Neutrophil (primary cell): ENCODE data around the gene EFNB3.

Source experiments
- H3K27ac ChIP-seq: fragments of 200-600 bp; sonication (generic); 2 replicates; pipeline ENCODE4 v1.5.1; 2016; ENCODE audit warnings: mild to moderate bottlenecking, moderate library complexity
- H3K27me3 ChIP-seq: fragments of 200-600 bp; sonication (generic); 2 replicates; pipeline ENCODE4 v1.6.0; 2016; ENCODE audit warnings: mild to moderate bottlenecking
- H3K36me3 ChIP-seq: fragments of 200-600 bp; sonication (generic); 2 replicates; pipeline ENCODE4 v1.5.1; 2017
- H3K4me1 ChIP-seq, 2 experiments: fragments of 200-600 bp in 1 of 2; sonication (generic) in 1 of 2; 1 replicate in 1 of 2; 2 replicates in 1 of 2; pipeline versions ENCODE4 v1.5.1 to v1.6.1; 2013 to 2016; ENCODE audit warnings: low read depth in 1 of 2, low read length in 1 of 2, mild to moderate bottlenecking in 1 of 2, moderate library complexity in 1 of 2; ENCODE audit not compliant: control insufficient read depth in 1 of 2, insufficient read depth in 1 of 2
- H3K4me3 ChIP-seq, 2 experiments: fragments of 200-600 bp in 1 of 2; sonication (generic) in 1 of 2; 1 replicate in 1 of 2; 2 replicates in 1 of 2; pipeline ENCODE4 v1.5.1; 2013 to 2016; ENCODE audit warnings: low read depth in 1 of 2, low read length in 1 of 2, mild to moderate bottlenecking in 1 of 2, moderate library complexity in 1 of 2
- H3K9me3 ChIP-seq: fragments of 200-600 bp; sonication (generic); 2 replicates; pipeline ENCODE4 v1.5.1; 2016
- TF ChIP-seq, protein P1 (sequence below): fragments of 200-600 bp; sonication (generic); IDR thresholded peaks from 2 replicates; pipeline ENCODE4 v1.5.1; 2016; ENCODE audit warnings: antibody characterized with exemption

The EFNB3 gene

DNA sequence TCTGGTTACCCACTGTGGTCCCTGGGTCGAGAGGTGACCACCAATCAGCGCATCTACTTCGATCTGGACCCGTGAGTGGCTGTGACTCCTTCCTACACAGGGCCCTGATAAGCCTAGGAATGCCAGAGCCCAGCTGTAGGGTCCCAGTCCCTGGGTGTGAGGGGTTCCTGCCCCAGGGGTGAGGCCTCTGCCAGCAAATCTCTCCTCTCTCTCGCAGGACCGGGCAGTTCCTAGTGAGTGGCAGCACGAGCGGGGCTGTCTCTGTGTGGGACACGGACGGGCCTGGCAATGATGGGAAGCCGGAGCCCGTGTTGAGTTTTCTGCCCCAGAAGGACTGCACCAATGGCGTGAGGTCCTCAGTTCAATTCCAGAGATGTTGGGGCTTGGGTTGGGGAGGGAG, 2.2 kb upstream of the EFNB3 start:
- H3K36me3 ChIP-seq: peaks cover 26% of the 10 kb centered on the region
- H3K4me1 ChIP-seq: no peaks in the 10 kb centered on the region
- no peaks in the 10 kb centered on the region for H3K9me3 ChIP-seq
- no peak overlapping the region for H3K4me3 ChIP-seq
- TF ChIP-seq, protein P1, sequence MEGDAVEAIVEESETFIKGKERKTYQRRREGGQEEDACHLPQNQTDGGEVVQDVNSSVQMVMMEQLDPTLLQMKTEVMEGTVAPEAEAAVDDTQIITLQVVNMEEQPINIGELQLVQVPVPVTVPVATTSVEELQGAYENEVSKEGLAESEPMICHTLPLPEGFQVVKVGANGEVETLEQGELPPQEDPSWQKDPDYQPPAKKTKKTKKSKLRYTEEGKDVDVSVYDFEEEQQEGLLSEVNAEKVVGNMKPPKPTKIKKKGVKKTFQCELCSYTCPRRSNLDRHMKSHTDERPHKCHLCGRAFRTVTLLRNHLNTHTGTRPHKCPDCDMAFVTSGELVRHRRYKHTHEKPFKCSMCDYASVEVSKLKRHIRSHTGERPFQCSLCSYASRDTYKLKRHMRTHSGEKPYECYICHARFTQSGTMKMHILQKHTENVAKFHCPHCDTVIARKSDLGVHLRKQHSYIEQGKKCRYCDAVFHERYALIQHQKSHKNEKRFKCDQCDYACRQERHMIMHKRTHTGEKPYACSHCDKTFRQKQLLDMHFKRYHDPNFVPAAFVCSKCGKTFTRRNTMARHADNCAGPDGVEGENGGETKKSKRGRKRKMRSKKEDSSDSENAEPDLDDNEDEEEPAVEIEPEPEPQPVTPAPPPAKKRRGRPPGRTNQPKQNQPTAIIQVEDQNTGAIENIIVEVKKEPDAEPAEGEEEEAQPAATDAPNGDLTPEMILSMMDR: no peak
- no peak overlapping the region for H3K27ac ChIP-seq
- H3K27me3 ChIP-seq: peaks cover 50% of the 10 kb centered on the region

DNA sequence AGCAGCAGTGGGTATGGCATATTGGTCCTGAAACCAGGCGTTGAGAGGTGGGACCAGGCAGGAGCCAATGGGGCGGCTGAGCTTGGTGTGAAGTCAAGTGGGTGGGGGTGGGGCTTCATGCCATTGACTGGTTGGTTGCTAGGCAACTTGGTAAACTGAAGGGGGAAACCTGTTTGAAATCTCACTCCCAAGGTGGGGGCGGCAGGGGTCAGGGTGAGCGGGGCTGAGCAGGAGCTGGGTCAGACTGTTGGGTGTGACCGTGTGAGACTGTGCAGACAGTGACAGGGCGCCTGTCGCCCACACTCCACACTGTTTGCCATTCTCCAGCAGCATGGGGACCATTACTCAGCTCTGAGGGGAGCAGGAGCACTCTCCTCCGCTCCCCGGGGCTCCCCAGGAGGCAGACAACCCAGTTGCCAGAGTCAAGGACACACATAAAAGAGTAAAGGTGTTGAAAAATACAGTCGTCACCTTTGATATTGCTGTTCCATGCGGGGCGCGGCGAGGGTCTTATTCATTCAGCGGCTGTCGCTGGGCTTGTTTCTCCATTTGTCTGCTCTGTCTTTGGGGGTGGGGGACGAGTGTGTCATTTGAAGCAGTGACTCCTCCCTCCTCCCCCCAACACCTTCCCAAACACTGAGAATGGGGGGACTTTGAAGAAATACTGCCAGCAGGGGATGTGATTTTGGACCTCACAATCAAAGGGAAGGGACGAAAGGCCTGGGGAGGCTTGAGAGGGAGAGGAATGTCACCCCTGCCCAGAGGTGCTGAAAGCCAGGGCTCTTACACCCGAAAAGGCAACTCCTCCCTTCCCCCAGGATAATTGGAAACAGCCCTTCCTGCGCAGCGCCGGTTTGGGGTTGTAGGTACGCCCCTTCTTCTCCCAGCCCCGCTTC, 1.2 kb upstream of the EFNB3 start:
- H3K4me3 ChIP-seq: no peak overlapping the region
- H3K27ac ChIP-seq: no peak overlapping the region
- peaks cover 26% of the 10 kb centered on the region for H3K36me3 ChIP-seq
- no peaks in the 10 kb centered on the region for H3K9me3 ChIP-seq
- H3K4me1 ChIP-seq: no peaks in the 10 kb centered on the region
- TF ChIP-seq, protein P1: no peak
- peaks cover 60% of the 10 kb centered on the region for H3K27me3 ChIP-seq

DNA sequence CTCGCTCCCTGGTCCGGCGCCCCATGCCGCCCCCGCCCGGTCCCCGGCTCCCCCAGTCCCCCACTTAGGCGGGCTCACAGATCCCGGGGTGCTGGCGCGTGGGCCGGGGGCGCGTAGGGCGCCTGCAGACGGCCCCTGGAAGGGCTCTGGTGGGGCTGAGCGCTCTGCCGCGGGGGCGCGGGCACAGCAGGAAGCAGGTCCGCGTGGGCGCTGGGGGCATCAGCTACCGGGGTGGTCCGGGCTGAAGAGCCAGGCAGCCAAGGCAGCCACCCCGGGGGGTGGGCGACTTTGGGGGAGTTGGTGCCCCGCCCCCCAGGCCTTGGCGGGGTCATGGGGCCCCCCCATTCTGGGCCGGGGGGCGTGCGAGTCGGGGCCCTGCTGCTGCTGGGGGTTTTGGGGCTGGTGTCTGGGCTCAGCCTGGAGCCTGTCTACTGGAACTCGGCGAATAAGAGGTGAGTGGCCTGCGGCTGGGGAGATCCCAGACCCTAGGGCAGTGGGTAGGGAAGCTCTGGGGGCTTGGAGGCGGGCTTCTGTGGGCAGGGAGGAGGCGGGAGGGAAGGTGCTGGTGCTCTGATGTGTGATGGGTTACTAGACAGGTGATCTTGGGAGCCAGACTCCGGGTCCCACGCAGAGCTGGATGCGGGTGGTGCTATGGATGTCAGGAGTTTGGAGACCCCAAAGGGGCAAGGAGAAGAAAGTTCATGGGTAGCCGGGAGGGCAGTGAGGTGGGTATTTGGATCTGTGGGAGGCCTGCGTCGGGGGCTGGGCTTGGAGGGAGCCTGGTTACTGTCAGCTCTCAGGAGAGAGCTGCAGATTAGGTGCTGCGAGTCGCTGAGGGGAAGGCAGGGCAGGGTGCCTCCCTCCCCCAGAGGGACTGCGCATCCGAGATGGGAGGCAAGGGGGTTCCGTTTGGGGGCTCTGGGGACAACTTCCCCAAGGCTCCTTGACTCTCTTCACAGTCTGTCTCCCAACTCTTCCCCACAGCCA, 560 bp downstream of the EFNB3 start:
- no peak overlapping the region for H3K4me3 ChIP-seq
- H3K4me1 ChIP-seq: peaks cover 5 to 6% of the 10 kb centered on the region in 2 experiments
- H3K27ac ChIP-seq: no peak overlapping the region
- peaks cover 67% of the 10 kb centered on the region for H3K27me3 ChIP-seq
- H3K9me3 ChIP-seq: no peaks in the 10 kb centered on the region
- TF ChIP-seq, protein P1: no peak
- H3K36me3 ChIP-seq: peaks cover 26% of the 10 kb centered on the region

DNA sequence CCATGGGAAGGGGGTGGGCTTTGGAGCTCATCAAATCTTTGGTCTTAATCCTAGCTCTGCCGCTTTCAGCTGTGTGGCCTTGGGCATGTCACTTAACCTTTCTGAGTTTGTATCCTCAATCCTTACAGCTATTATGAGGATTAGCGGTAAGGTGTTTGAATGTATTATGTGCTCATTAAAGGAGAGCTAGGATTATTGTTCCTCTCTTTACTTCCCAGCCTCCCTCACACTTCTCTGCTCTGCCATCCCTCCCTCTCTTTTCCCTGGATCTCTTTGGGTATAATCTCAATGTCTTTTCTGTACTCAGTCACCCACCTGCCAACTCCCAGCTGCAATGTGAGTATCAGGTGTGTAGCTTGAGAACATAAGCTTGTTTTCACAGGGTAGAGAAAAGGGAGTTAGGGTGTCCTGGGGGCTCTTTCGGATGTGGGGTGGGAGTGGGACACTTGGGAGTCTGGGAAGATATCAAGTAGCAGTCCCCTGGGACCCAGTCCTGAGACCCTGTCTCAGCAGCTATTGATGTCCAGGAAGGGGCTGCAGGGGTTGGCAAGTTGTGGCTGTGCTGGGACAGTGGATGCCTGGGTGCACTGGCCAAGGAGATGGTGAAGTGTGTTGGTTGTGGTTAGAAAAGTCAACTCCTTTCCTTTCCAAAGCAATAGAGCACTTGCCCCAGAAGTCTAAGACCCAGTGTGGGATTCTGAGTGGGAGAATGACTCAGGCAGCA, 1.8 kb downstream of the EFNB3 start:
- Histone ChIP-seq H3K9me3 (no peaks in the 10 kb centered on the region), H3K4me3 (no peak overlapping the region), H3K36me3 (peaks cover 16% of the 10 kb centered on the region), H3K27ac (no peak overlapping the region), H3K4me1 (peaks cover 10 to 11% of the 10 kb centered on the region in 2 experiments), H3K27me3 (peaks cover 80% of the 10 kb centered on the region)
- TF ChIP-seq, protein P1: no peak

DNA sequence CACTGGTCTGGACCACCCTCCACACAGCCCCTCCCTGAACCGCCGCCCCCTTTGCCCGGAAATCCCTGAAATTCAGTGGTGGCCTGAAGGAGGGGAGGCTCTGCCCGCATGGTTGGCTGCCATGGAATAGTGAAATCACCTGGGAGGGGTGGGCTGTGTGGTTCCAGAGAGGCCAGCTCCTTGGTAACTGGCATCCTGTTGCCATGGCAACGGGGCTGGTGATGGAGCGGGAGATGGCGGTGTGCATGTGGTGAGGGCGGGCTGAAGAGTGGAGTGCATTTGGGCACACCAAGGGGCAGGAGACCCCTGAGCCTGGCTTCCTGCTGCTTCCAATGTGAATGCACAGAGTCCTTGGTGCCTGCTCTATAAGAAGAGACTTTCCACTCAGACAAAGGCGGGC, 2.4 kb downstream of the EFNB3 start:
- Histone ChIP-seq H3K4me1 (peaks cover 10 to 11% of the 10 kb centered on the region in 2 experiments), H3K27me3 (peaks cover 86% of the 10 kb centered on the region), H3K27ac (no peak overlapping the region), H3K36me3 (peaks cover 10% of the 10 kb centered on the region), H3K4me3 (no peak overlapping the region), H3K9me3 (no peaks in the 10 kb centered on the region)
- TF ChIP-seq, protein P1: no peak
